Vagina (tissue), 2 donors: ENCODE data around the gene BMP10. TPM values are rescaled to one million over a fixed set of nuclear protein-coding genes. Genes with fewer than 3 reads are reported as not detected.

Experiments used
- DNase-seq, 2 donors: peaks; one replicate each; pipeline ENCODE4 v3.0.0-alpha.2; 2017; ENCODE audit errors: extremely low spot score in 2 of 2
- H3K27ac ChIP-seq: fragments of 200-600 bp; sonication (generic); one replicate; pipeline ENCODE4 v1.5.1; 2019
- H3K27me3 ChIP-seq: fragments of 200-600 bp; sonication (generic); one replicate; pipeline ENCODE4 v1.5.1; 2019
- H3K36me3 ChIP-seq, 2 donors: fragments of 200-600 bp; sonication (generic); one replicate each; pipeline ENCODE4 v1.5.1; 2017 to 2019
- H3K4me1 ChIP-seq: fragments of 200-600 bp; sonication (generic); one replicate; pipeline ENCODE4 v1.5.1; 2019
- H3K4me3 ChIP-seq, 2 donors: fragments of 200-600 bp; sonication (generic); 1 replicate in 1 of 2; 2 replicates in 1 of 2; pipeline ENCODE4 v1.5.1; 2016 to 2019
- H3K9me3 ChIP-seq: fragments of 200-600 bp; sonication (generic); one replicate; pipeline ENCODE4 v1.5.1; 2019
- POLR2A ChIP-seq, 2 donors: fragments of 450-650 bp; IDR thresholded peaks; one replicate each; pipeline ENCODE4 v1.6.1; 2017; ENCODE audit warnings: antibody characterized with exemption in 2 of 2, mild to moderate bottlenecking in 2 of 2, moderate library complexity in 2 of 2
- POLR2AphosphoS5 ChIP-seq, 2 donors: sonication (generic); formaldehyde crosslinking; IDR thresholded peaks; one replicate each; pipeline ENCODE4 v1.9.0; 2017; ENCODE audit warnings: antibody characterized with exemption in 2 of 2, mild to moderate bottlenecking in 2 of 2, low read depth in 1 of 2; ENCODE audit not compliant: insufficient read depth in 1 of 2
- intact Hi-C: fragments of 100-400 bp; cut with DNase I; formaldehyde crosslinking; loops from one replicate; pipeline ENCODE4 v1.15.1; 2023
- total RNA-seq: library from RNA; depleted of rRNA; stranded (reverse); fragments of >200 nt; gene quantifications from one replicate; pipeline ENCODE4 v1.2.3, GENCODE V29; 2016
- TF ChIP-seq, protein P1 (sequence below), 3 experiments: fragments of 450-650 bp in 2 of 3; fragments of 200-600 bp in 1 of 3; sonication (generic) in 1 of 3; IDR thresholded peaks; one replicate each; pipeline ENCODE4 v1.5.1; 2017 to 2019; ENCODE audit warnings: antibody characterized with exemption in 3 of 3, mild to moderate bottlenecking in 2 of 3, moderate library complexity in 2 of 3

The BMP10 gene
- total RNA-seq, 1 donor from 2014 or later: not detected

DNA sequence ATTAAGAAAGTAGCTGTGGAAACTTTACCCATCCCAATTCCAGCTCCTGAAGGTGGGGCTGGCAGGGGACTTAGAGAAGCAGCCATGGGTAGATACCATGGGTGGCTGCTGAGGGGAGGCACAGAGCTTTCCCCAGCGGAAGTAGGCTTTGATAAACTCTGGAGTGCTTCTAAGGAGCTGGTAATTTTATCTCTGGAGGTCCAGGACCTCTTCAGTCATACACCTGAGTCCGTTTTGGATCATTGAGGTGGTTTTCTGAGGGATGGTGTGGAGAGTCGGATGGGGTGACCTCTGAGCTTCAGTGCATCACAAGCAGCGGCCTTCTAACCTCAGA is 36.7 kb upstream of the BMP10 start:
- H3K4me3 ChIP-seq: no peak overlapping the region
- intact Hi-C loops: no loop called here
- DNase-seq: no peak
- TF ChIP-seq, protein P1, sequence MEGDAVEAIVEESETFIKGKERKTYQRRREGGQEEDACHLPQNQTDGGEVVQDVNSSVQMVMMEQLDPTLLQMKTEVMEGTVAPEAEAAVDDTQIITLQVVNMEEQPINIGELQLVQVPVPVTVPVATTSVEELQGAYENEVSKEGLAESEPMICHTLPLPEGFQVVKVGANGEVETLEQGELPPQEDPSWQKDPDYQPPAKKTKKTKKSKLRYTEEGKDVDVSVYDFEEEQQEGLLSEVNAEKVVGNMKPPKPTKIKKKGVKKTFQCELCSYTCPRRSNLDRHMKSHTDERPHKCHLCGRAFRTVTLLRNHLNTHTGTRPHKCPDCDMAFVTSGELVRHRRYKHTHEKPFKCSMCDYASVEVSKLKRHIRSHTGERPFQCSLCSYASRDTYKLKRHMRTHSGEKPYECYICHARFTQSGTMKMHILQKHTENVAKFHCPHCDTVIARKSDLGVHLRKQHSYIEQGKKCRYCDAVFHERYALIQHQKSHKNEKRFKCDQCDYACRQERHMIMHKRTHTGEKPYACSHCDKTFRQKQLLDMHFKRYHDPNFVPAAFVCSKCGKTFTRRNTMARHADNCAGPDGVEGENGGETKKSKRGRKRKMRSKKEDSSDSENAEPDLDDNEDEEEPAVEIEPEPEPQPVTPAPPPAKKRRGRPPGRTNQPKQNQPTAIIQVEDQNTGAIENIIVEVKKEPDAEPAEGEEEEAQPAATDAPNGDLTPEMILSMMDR (IDR thresholded peaks at IDR 0.05): no peak
- TF ChIP-seq POLR2A (IDR thresholded peaks at IDR 0.05) (no peak), POLR2AphosphoS5 (IDR thresholded peaks at IDR 0.05; ENCODE audit: insufficient read depth in 1 of 2, low read depth in 1 of 2) (no peak)
- H3K9me3 ChIP-seq: no peaks in the 10 kb centered on the region
- no peaks in the 10 kb centered on the region for H3K36me3 ChIP-seq
- no peaks in the 10 kb centered on the region for H3K27me3 ChIP-seq
- no peak overlapping the region for H3K27ac ChIP-seq
- peaks cover 16% of the 10 kb centered on the region for H3K4me1 ChIP-seq

DNA sequence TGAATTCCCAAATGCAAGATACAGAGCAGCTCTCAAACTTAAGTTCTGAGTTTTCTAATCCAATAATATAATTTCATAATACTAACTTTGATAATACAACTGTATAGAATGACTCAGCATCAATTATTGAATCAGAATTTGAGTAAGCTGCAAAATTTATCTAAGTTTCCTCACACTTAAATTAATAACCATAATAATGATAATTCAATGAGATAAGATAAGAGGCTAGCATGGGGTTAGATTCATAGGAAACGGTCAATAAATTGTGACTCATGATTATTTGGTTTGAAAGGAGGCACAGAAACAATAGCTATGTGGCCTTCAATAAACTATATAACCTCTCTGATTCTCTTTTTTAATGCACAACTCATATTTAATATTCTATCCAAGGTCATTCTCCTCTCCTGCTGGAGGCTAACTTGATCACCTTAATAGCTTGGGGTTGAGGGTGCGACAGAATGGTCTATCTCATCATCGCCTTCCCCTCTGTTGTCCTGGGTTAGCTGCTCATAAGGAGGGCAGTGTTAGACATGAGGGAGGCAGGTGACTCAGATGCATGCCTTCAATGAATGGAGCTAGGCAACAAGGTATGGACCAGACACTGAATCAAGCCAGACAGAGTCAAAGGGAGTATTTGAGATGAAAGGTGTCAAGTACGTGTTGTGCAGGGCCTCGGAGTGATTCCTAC is 36.2 kb upstream of the BMP10 start:
- Histone ChIP-seq H3K36me3 (no peaks in the 10 kb centered on the region), H3K9me3 (no peaks in the 10 kb centered on the region), H3K4me3 (no peak overlapping the region), H3K27me3 (no peaks in the 10 kb centered on the region), H3K27ac (no peak overlapping the region), H3K4me1 (peaks cover 16% of the 10 kb centered on the region)
- no peak for DNase-seq
- intact Hi-C loops: no loop called here
- TF ChIP-seq POLR2A (IDR thresholded peaks at IDR 0.05) (no peak), POLR2AphosphoS5 (IDR thresholded peaks at IDR 0.05; ENCODE audit: insufficient read depth in 1 of 2, low read depth in 1 of 2) (no peak)
- TF ChIP-seq, protein P1 (IDR thresholded peaks at IDR 0.05): no peak

DNA sequence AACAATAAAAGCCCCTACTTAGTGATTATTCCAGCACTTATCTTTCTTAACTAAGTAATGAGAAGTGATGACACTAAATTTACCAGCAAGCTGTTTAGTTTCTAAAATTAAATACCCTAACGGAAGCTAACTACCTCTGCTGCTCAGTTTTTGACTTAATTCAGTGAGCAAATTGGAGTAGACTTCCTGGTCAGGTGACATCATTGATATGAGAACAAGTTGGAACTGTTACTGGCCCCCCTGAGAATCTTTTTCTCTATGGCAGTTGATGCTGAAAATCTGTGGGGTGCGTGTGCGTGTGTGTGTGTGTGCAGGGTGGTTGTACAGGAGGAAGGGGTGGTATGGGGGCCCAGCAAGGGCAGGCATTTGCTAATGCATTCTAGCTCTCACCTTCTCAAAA is 35.5 kb upstream of the BMP10 start:
- TF ChIP-seq POLR2AphosphoS5 (IDR thresholded peaks at IDR 0.05; ENCODE audit: insufficient read depth in 1 of 2, low read depth in 1 of 2) (no peak), POLR2A (IDR thresholded peaks at IDR 0.05) (no peak)
- TF ChIP-seq, protein P1 (IDR thresholded peaks at IDR 0.05): no peak

DNA sequence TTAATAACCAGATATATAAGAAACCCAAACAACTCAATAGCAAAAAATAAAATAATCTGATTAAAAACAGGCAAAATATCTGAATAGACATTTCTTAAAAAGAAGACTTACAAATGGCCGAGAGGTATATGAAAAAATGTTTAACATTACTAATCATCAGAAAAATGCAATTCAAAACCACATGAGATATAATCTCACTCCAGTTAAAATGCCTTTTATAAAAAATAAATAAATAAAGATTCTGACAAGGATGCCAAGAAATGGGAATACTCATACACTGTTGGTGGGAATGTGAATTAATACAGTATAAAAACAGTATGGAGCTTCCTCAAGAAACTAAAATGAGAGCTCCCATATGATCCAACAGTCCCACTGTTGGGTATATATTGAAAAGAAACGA is 33.9 kb upstream of the BMP10 start:
- DNase-seq: no peak
- H3K27me3 ChIP-seq: no peaks in the 10 kb centered on the region
- no peak overlapping the region for H3K27ac ChIP-seq
- peaks cover 4% of the 10 kb centered on the region for H3K9me3 ChIP-seq
- TF ChIP-seq POLR2A (IDR thresholded peaks at IDR 0.05): no peak
- no peak for TF ChIP-seq POLR2AphosphoS5 (IDR thresholded peaks at IDR 0.05; ENCODE audit: insufficient read depth in 1 of 2, low read depth in 1 of 2)
- TF ChIP-seq, protein P1 (IDR thresholded peaks at IDR 0.05): no peak
- intact Hi-C loops: no loop called here
- H3K4me1 ChIP-seq: peaks cover 16% of the 10 kb centered on the region
- H3K36me3 ChIP-seq: no peaks in the 10 kb centered on the region
- H3K4me3 ChIP-seq: no peak overlapping the region

More for the DNA sequence above, 35.5 kb upstream of the BMP10 start:
- no peak overlapping the region for H3K27ac ChIP-seq
- DNase-seq: no peak
- H3K36me3 ChIP-seq: no peaks in the 10 kb centered on the region
- H3K27me3 ChIP-seq: no peaks in the 10 kb centered on the region
- peaks cover 16% of the 10 kb centered on the region for H3K4me1 ChIP-seq
- intact Hi-C loops: no loop called here
- H3K9me3 ChIP-seq: no peaks in the 10 kb centered on the region
- no peak overlapping the region for H3K4me3 ChIP-seq

DNA sequence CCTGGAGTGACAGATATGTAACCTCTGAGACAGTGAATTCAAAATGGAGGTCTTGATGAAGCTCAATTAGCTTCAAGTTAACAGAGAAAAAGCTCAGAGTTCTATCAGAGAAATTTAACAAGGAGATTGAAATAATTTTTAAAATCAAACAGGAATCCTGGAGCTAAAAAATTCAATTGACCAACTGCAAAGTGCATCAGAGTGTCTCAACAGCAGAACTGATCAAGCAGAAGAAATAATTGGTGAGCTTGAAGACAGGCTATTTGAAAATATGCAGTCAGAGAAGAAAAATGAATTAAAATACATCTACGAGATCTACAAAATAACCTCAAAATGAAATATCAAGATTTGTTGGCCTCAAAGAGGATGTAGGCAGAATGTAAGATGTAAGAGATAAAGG is 30.4 kb upstream of the BMP10 start:
- Histone ChIP-seq H3K27ac (no peak overlapping the region), H3K36me3 (no peaks in the 10 kb centered on the region), H3K9me3 (peaks cover 4% of the 10 kb centered on the region), H3K4me1 (no peaks in the 10 kb centered on the region), H3K27me3 (no peaks in the 10 kb centered on the region), H3K4me3 (no peak overlapping the region)
- no peak for DNase-seq
- intact Hi-C loops: no loop called here
- TF ChIP-seq POLR2AphosphoS5 (IDR thresholded peaks at IDR 0.05; ENCODE audit: insufficient read depth in 1 of 2, low read depth in 1 of 2) (no peak), POLR2A (IDR thresholded peaks at IDR 0.05) (no peak)
- TF ChIP-seq, protein P1 (IDR thresholded peaks at IDR 0.05): no peak
